Measurements from ENCODE around the gene TPI1. TPM values are rescaled to one million over a fixed set of nuclear protein-coding genes. Genes with fewer than 3 reads are reported as not detected.
A peak's percentile ranks its signal among the peaks of the same experiment; 100 is the strongest.

TPI1 gene
- total RNA-seq, 1 experiment from 2014 or later, result 1,045 TPM

DNA sequence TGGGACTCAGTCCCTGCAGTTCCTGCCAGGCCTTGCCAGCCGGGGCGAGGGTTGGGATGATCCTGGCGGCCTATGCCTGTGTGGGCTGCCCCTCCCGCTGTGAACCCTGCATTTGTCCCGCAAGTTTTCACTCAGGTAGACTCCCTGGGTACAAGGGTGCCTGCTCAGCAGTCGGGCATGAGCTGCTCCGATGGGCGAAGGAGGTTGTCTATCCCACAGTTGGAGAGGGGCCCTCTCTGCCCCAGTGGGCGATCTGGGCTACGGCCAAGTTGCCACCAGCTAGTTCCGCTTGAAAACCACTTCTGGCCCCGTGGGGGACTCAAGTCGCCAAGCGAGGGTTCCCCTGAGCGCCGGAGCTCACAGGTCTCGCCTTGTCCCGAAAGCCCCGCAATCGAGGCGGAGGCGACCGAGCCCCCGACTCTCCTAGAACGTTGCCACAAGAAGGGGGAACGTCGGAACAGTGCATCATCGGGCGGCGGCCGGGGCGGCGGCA is 365 bp upstream of the TPI1 start (continued):
- TF ChIP-seq AFF4 (CRISPR knock-in tag; IDR thresholded peaks at IDR 0.05; ENCODE audit: borderline replicate concordance) (no peak), RELA (CRISPR knock-in tag; IDR thresholded peaks at IDR 0.05; ENCODE audit: borderline replicate concordance) (no peak), PRRX2 (CRISPR knock-in tag; IDR thresholded peaks at IDR 0.05) (no peak), KAT7 (CRISPR knock-in tag; IDR thresholded peaks at IDR 0.05; ENCODE audit: borderline replicate concordance) (0 out of 2 replicates have a peak, but pooled peaks have one; percentile 20), ATF3 (CRISPR knock-in tag; conservative IDR thresholded peaks at IDR 0.05) (no peak), E2F4 (CRISPR knock-in tag; IDR thresholded peaks at IDR 0.05; ENCODE audit: borderline replicate concordance, low read depth) (no peak), NR3C1 (CRISPR knock-in tag; conservative IDR thresholded peaks at IDR 0.05; ENCODE audit: low read depth) (no peak)
- TF ChIP-seq, protein P1, sequence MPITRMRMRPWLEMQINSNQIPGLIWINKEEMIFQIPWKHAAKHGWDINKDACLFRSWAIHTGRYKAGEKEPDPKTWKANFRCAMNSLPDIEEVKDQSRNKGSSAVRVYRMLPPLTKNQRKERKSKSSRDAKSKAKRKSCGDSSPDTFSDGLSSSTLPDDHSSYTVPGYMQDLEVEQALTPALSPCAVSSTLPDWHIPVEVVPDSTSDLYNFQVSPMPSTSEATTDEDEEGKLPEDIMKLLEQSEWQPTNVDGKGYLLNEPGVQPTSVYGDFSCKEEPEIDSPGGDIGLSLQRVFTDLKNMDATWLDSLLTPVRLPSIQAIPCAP (CRISPR knock-in tag; IDR thresholded peaks at IDR 0.05), result no peak
- TF ChIP-seq, protein P2, sequence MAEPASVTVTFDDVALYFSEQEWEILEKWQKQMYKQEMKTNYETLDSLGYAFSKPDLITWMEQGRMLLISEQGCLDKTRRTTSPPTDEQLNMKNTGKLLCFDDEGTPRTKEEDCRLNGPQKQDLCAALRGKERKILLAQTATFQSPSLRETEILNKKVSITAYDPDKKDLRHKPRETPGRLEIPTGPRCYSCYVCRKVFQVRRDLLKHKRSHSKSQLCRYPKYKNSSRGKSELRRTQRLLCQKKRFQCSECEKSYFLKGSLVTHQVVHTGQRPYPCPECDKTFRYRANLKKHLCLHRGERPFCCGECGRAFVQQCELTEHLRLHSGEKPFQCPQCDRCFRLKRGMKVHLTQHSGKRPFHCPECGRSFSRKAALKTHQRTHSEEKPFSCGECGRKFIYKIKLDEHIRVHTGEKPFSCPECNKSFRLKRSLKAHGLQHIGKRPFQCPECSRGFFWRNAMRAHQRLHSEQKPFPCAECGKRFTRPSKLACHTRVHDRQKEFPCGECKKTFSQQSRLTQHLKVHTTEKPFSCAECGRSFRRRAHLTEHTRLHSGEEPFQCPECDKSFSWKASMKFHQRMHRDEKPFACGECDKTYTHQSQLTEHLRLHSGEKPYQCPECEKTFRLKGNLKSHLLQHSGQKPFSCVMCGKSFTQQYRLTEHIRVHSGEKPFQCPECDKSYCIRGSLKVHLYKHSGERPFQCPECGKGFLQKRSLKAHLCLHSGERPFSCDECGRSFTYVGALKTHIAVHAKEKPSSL (CRISPR knock-in tag; conservative IDR thresholded peaks at IDR 0.05), result no peak

DNA sequence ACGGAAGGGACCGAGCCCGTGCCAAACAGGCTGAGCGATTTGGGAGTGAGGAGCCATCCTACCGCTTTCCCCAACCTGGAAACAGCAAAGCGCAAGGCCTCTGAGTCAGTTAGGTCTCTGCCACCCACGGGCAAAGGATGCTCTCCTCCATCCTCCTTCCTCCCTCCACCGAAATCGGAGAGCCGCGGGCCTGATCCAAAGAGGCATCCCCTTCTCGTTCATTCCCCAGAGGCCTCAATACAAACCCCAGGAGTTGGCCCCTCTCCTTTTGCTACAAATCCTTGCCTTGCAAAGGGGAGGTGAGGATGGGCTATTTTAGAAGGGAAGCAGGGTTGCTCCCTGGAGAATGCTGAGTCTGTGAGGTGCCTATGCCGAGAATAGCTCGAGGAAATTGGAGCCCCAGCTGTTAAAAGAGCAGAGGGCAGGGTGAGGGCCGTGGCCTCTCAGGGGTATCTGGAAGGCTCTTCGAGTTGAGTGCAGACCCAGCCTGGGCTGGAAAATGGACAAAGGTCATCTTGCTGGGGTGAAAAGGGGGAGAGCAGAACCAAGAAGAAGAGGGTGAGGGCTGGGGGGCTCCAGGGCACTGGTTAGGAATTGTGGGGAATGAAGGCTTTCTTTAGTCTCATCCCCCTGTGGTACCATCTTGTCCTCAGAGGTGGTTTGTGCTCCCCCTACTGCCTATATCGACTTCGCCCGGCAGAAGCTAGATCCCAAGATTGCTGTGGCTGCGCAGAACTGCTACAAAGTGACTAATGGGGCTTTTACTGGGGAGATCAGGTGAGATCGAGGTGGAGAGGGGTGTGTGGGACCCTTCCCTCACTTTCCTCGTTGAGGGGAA is 1.1 kb downstream of the TPI1 start:
- ATAC-seq (no peak), DNase-seq (ENCODE audit: low spot score) (no peak)
- ChIA-PET POLR2A (interaction anchor here (0.6 to 4.3 kb wide), 12 partner anchors 16 to 115 kb away, joined by 3 to 33 read pairs (median 8); partner anchors contain the start of genes ATN1, C12orf57, CDCA3 and ENO2), CTCF (interaction anchor here (1.1 to 8.5 kb wide), 27 partner anchors 7 to 331 kb away, joined by 3 to 181 read pairs (median 5); partner anchors contain the start of genes ATN1, C12orf57, CDCA3 and ENO2)
- no peaks in the 10 kb centered on the region for H3K9me3 Mint-ChIP-seq
- peak overlapping the region; percentile 88 for H3K27ac Mint-ChIP-seq
- peaks cover 60% of the 10 kb centered on the region for H3K4me1 Mint-ChIP-seq
- no peaks in the 10 kb centered on the region for H3K27me3 Mint-ChIP-seq (ENCODE audit: low read depth)
- H3K4me3 Mint-ChIP-seq, result peak overlapping the region; percentile 89
- peaks cover 56% of the 10 kb centered on the region for H3K36me3 Mint-ChIP-seq
- no peak for TF ChIP-seq NFE2L1 (CRISPR knock-in tag; IDR thresholded peaks at IDR 0.05)
- TF ChIP-seq MLX (CRISPR knock-in tag; IDR thresholded peaks at IDR 0.05), result no peak
- no peak for TF ChIP-seq ELF4 (CRISPR knock-in tag; IDR thresholded peaks at IDR 0.05; ENCODE audit: low read depth)
- TF ChIP-seq SMAD3 (CRISPR knock-in tag; IDR thresholded peaks at IDR 0.05; ENCODE audit: borderline replicate concordance), result no peak
- no peak for TF ChIP-seq KAT7 (CRISPR knock-in tag; IDR thresholded peaks at IDR 0.05; ENCODE audit: borderline replicate concordance)
- TF ChIP-seq FOXP4 (CRISPR knock-in tag; IDR thresholded peaks at IDR 0.05), result no peak
- no peak for TF ChIP-seq NR1H2 (CRISPR knock-in tag; IDR thresholded peaks at IDR 0.05)
- TF ChIP-seq MXD4 (CRISPR knock-in tag; IDR thresholded peaks at IDR 0.05; ENCODE audit: borderline replicate concordance), result no peak
- no peak for TF ChIP-seq ATF1 (CRISPR knock-in tag; IDR thresholded peaks at IDR 0.05)
- TF ChIP-seq SMAD4 (CRISPR knock-in tag; IDR thresholded peaks at IDR 0.05), result no peak
- no peak for TF ChIP-seq ESRRA (CRISPR knock-in tag; IDR thresholded peaks at IDR 0.05; ENCODE audit: borderline replicate concordance)
- no peak for TF ChIP-seq ZNF416 (CRISPR knock-in tag; IDR thresholded peaks at IDR 0.05)
- no peak for TF ChIP-seq ZNF512 (CRISPR knock-in tag; IDR thresholded peaks at IDR 0.05; ENCODE audit: borderline replicate concordance)

All from WTC11 (cell line).